Kidney epithelial cell (primary cell): ENCODE measurements around the gene OMA1. TPM values are rescaled to one million over a fixed set of nuclear protein-coding genes. Genes with fewer than 3 reads are reported as not detected.

Source experiments
- DNase-seq: peaks from one replicate; pipeline ENCODE4 v3.0.0-alpha.2; 2010; ENCODE audit warnings: low read depth
- H3K27me3 ChIP-seq: 2 replicates; pipeline ENCODE4 v1.6.0; 2011; ENCODE audit warnings: low read length; ENCODE audit not compliant: control insufficient read depth, insufficient read depth
- H3K36me3 ChIP-seq: 2 replicates; pipeline ENCODE4 v1.5.1; 2011; ENCODE audit warnings: low read length; ENCODE audit not compliant: control insufficient read depth, insufficient read depth
- H3K4me3 ChIP-seq: 2 replicates; pipeline ENCODE4 v1.5.1; 2011; ENCODE audit warnings: low read depth, mild to moderate bottlenecking, control low read depth, low read length
- total RNA-seq: library from RNA; depleted of rRNA; stranded (reverse); fragments of >200 nt; gene quantifications from 2 replicates; pipeline ENCODE4 v1.2.3, GENCODE V29; 2015
- TF ChIP-seq, protein P1 (sequence below): IDR thresholded peaks from 2 replicates; pipeline ENCODE4 v1.5.1; 2011; ENCODE audit warnings: mild to moderate bottlenecking, moderate library complexity, low read length, control low read depth, inconsistent platforms; ENCODE audit not compliant: insufficient read depth, poor library complexity, severe bottlenecking

The OMA1 gene
- total RNA-seq, 1 donor from 2014 or later, result 10.2 TPM

DNA sequence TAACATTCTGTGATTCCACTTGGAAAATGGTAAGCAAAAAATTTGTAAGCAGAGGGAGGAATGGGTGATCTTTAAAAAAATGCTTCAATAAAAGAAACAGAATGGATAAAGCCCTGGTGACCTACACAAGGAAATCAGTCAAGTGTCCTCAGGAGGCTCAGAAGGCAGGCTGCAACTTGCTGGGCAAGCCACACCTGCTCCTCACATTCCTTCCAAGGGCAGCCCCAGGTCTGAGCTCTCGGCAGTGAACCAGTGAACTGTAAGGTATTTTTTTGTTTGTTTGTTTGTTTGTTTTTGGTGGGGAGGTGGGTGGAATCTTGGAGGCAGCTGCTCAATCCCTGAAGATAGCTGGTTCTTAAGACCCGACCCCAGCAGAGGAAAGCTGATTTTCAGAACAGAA lies 26.2 kb upstream of the OMA1 start:
- peaks cover 3% of the 10 kb centered on the region for H3K27me3 ChIP-seq
- no peak overlapping the region for H3K4me3 ChIP-seq
- TF ChIP-seq, protein P1, sequence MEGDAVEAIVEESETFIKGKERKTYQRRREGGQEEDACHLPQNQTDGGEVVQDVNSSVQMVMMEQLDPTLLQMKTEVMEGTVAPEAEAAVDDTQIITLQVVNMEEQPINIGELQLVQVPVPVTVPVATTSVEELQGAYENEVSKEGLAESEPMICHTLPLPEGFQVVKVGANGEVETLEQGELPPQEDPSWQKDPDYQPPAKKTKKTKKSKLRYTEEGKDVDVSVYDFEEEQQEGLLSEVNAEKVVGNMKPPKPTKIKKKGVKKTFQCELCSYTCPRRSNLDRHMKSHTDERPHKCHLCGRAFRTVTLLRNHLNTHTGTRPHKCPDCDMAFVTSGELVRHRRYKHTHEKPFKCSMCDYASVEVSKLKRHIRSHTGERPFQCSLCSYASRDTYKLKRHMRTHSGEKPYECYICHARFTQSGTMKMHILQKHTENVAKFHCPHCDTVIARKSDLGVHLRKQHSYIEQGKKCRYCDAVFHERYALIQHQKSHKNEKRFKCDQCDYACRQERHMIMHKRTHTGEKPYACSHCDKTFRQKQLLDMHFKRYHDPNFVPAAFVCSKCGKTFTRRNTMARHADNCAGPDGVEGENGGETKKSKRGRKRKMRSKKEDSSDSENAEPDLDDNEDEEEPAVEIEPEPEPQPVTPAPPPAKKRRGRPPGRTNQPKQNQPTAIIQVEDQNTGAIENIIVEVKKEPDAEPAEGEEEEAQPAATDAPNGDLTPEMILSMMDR, result no peak
- no peak for DNase-seq
- H3K36me3 ChIP-seq, result no peaks in the 10 kb centered on the region

DNA sequence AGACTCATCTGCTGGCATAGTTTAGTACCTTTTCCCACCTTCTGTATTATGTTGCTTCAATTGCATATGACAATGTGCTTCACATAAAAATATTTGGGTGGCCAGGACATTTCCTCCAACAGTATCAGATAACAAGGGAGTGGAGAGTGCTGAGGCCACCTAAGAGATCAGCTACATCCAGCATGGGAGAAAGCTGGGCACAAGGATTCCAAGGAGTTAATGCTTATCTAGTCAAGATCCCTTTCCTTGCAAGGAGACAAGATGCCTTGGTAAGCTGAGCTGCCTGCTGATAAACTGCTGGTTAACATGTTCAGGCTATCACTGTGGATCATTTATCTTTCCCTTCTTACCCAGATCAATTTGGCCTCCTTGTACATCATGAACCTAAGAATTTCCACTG lies 25.1 kb upstream of the OMA1 start:
- peaks cover 2% of the 10 kb centered on the region for H3K27me3 ChIP-seq
- no peaks in the 10 kb centered on the region for H3K36me3 ChIP-seq
- TF ChIP-seq, protein P1, result no peak
- no peak for DNase-seq
- no peak overlapping the region for H3K4me3 ChIP-seq

DNA sequence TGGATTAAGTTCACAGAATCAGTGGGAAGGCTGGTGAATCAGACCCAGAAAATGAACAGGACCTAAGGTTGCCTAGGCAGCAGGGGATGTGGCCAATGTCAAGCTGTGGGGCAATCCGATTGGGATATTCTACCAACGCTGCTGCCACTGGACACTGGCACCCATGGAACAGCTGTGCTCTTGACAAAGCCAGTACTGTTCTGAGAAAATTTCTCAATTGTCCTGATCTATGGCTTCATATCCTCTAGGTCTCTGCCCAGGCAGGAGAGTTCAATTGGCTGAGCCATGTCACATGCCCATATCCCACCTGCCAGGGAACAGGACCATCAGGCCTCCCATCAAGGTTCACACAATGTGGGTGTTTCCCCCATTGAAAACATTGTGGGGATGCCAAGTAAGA lies 24.3 kb upstream of the OMA1 start:
- Histone ChIP-seq H3K27me3 (no peaks in the 10 kb centered on the region), H3K36me3 (no peaks in the 10 kb centered on the region), H3K4me3 (no peak overlapping the region)
- TF ChIP-seq, protein P1, result no peak
- DNase-seq, result no peak

DNA sequence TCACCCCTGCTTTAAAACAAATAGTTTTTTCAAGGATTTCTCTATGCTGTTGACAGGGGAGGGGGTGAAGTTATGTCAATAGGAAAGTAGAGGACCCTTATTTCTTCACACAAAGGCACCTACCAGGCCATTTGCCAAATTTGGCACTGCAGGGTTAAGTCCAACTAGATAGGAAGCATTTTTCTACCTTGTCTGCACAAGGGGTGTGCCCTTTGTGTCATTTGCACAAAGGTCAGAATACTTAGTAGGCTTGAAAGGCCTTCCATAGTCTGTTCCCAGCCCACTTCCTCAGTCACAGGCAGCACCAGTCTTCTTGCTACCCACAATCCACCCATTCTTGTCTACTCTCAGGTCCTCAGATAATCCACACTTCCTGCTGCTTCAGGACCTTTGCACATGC lies 23.6 kb upstream of the OMA1 start:
- DNase-seq, result no peak

DNA sequence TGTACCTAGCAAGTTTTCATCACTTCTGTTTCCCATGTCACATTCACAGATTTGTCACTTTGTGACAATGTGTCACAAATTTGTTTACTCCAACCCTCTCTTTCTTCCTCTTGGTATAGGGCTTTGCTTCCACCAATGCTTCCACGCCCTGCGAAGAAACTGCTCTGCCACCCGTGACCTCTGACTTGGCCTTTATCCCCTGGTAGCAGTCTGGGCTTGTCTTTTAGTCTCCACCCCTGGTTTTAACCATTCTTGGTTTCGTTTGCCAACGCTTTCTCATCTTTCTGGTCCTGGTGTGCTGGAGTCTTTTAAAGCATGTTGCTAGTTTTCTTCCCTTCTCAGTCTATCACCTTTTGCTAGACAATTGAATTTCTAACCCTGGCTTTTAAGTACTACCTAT lies 22.4 kb upstream of the OMA1 start:
- DNase-seq, result no peak

More for the DNA sequence above, 23.6 kb upstream of the OMA1 start:
- H3K4me3 ChIP-seq, result no peak overlapping the region
- H3K27me3 ChIP-seq, result no peaks in the 10 kb centered on the region
- TF ChIP-seq, protein P1, result no peak
- H3K36me3 ChIP-seq, result no peaks in the 10 kb centered on the region

More for the DNA sequence above, 22.4 kb upstream of the OMA1 start:
- H3K4me3 ChIP-seq, result no peak overlapping the region
- H3K27me3 ChIP-seq, result no peaks in the 10 kb centered on the region
- no peaks in the 10 kb centered on the region for H3K36me3 ChIP-seq
- TF ChIP-seq, protein P1, result no peak
